Heart left ventricle (tissue), 13 donors: ENCODE measurements around the gene TAOK1.

Source experiments
- POLR2A ChIP-seq, 2 donors: fragments of 450-650 bp; IDR thresholded peaks; one replicate each; pipeline ENCODE4 v1.6.1; 2017; ENCODE audit warnings: antibody characterized with exemption in 2 of 2, mild to moderate bottlenecking in 2 of 2, moderate library complexity in 2 of 2
- TF ChIP-seq, protein P1 (sequence below), 12 donors: fragments of 200-600 bp; sonication (generic) in 4 of 12; IDR thresholded peaks; one replicate each; pipeline versions ENCODE4 v1.5.0 to v1.8.0; 2018 to 2022; ENCODE audit warnings: antibody characterized with exemption in 12 of 12, mild to moderate bottlenecking in 5 of 12
- donor health status: ischemic (EF 13 %, LVEDD 7.1; RV severe dilation, severe dysfunction).
- donor health status: DM: no; HTN: yes; CAD: no.
- donor health status: DM: no; HTN: no; CAD: no.
- donor health status: ischemic (EF 25% LVEDD 6.9; RV normal size, moderate dysfunction).
- donor health status: ischemic (EF 25% LVEDD 5.7; RV mildly dilated, moderate dysfunction).
- donor health status: ischemic (EF 35%, LVEDD 5.7; RV mildly dilated, moderate dysfunction).
- donor health status: nonischemic (EF 11% LVEDD 7.7; RV severe dilation, severe dysfunction).
- donor health status: DM: yes; HTN: yes; CAD: no.
- donor health status: PGD.
- donor health status: ischemic (EF 29% LVEDD 5.4; RV normal size, mild dysfunction).
- donor health status: nonischemic (EF 23%, LVEDD 6.1; RV moderate dilation, normal function).

GRCh38 chr17:29588562-29589411, 198.6 kb downstream of the TAOK1 start:
- TF ChIP-seq, protein P1, sequence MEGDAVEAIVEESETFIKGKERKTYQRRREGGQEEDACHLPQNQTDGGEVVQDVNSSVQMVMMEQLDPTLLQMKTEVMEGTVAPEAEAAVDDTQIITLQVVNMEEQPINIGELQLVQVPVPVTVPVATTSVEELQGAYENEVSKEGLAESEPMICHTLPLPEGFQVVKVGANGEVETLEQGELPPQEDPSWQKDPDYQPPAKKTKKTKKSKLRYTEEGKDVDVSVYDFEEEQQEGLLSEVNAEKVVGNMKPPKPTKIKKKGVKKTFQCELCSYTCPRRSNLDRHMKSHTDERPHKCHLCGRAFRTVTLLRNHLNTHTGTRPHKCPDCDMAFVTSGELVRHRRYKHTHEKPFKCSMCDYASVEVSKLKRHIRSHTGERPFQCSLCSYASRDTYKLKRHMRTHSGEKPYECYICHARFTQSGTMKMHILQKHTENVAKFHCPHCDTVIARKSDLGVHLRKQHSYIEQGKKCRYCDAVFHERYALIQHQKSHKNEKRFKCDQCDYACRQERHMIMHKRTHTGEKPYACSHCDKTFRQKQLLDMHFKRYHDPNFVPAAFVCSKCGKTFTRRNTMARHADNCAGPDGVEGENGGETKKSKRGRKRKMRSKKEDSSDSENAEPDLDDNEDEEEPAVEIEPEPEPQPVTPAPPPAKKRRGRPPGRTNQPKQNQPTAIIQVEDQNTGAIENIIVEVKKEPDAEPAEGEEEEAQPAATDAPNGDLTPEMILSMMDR (IDR thresholded peaks at IDR 0.05) = no peak
- no peak for TF ChIP-seq POLR2A (IDR thresholded peaks at IDR 0.05)
